K562 (cell line): ENCODE data around the gene DDX20. TPM values are rescaled to one million over a fixed set of nuclear protein-coding genes. Genes with fewer than 3 reads are reported as not detected.

Source experiments
- AFF1 ChIP-seq, 2 experiments: fragments of 450-650 bp; IDR thresholded peaks; 2 replicates each; pipeline ENCODE4 v1.6.1; 2018; ENCODE audit warnings: mild to moderate bottlenecking in 2 of 2, low read depth in 1 of 2; ENCODE audit not compliant: partially characterized antibody in 2 of 2
- BRD4 ChIP-seq: fragments of 200-600 bp; sonication (generic); IDR thresholded peaks from 2 replicates; pipeline ENCODE4 v1.6.1; 2017; ENCODE audit warnings: inconsistent platforms
- DACH1 ChIP-seq: fragments of 450-650 bp; IDR thresholded peaks from 2 replicates; pipeline ENCODE4 v1.6.1; 2018; ENCODE audit not compliant: partially characterized antibody
- DIDO1 ChIP-seq: fragments of 450-650 bp; IDR thresholded peaks from 2 replicates; pipeline ENCODE4 v1.6.1; 2016; ENCODE audit warnings: low read depth, missing biosample characterization, missing genetic modification characterization
- HOMEZ ChIP-seq: fragments of 250-450 bp; sonication (Bioruptor Pico); IDR thresholded peaks from 2 replicates; pipeline ENCODE4 v1.4.0; 2020; ENCODE audit warnings: mild to moderate bottlenecking, moderate library complexity
- RNF2 ChIP-seq: sonication (generic); IDR thresholded peaks from 2 replicates; pipeline ENCODE4 v1.6.1; 2016
- TAF1 ChIP-seq: IDR thresholded peaks from 2 replicates; pipeline ENCODE4 v1.6.1; 2011; ENCODE audit warnings: mild to moderate bottlenecking, low read length, moderate library complexity; ENCODE audit not compliant: insufficient read depth, control insufficient read depth, severe bottlenecking; ENCODE audit errors: extremely low read depth
- TFAM ChIP-seq: fragments of 250-450 bp; sonication (Bioruptor Pico); conservative IDR thresholded peaks from 2 replicates; pipeline ENCODE4 v1.5.0; 2021; ENCODE audit warnings: mild to moderate bottlenecking, moderate library complexity
- ZBTB17 ChIP-seq: fragments of 450-650 bp; formaldehyde crosslinking; IDR thresholded peaks from 2 replicates; pipeline ENCODE4 v1.4.0; 2020; ENCODE audit warnings: mild to moderate bottlenecking
- ZC3H11A ChIP-seq: IDR thresholded peaks from 2 replicates; pipeline ENCODE4 v1.6.1; 2012; ENCODE audit warnings: low read depth, low read length, improper control_type of control experiment
- ZFP91 ChIP-seq: sonication (generic); formaldehyde crosslinking; IDR thresholded peaks from 2 replicates; pipeline ENCODE4 v1.8.0; 2022; ENCODE audit warnings: mild to moderate bottlenecking, missing genetic modification reagents
- polyA plus RNA-seq, 8 experiments: library from polyadenylated mRNA; depleted of rRNA in 4 of 8; stranded (reverse) in 5 of 8; unstranded in 3 of 8; fragments of >200 nt; fragmentation: Nextera tagmentation in 2 of 8; fragmentation: Illumina TruSeq in 1 of 8; extraction: Ambion mirVana in 2 of 8; extraction: Trizol in 1 of 8; gene quantifications; 2 replicates each; pipeline versions ENCODE4 v1.2.1 to v1.2.3, GENCODE V29; 2011 to 2014; ENCODE audit warnings: inconsistent platforms in 1 of 8, missing spikeins in 1 of 8
- total RNA-seq, 7 experiments: library from RNA; depleted of rRNA in 6 of 7; stranded (reverse); fragments of >200 nt in 6 of 7; fragmentation: Illumina TruSeq in 2 of 7; extraction: Trizol in 2 of 7; gene quantifications; 2 replicates each; pipeline versions ENCODE4 v1.2.1 to v1.2.3, GENCODE V29; 2011 to 2021; ENCODE audit warnings: low replicate concordance in 1 of 7
- TF ChIP-seq, protein P1 (sequence below), 3 experiments: IDR thresholded peaks in 2 of 3; conservative IDR thresholded peaks in 1 of 3; 2 replicates each; pipeline ENCODE4 v1.5.1; 2011 to 2012; ENCODE audit warnings: low read length in 3 of 3, mild to moderate bottlenecking in 3 of 3, control low read depth in 2 of 3, improper control_type of control experiment in 1 of 3, inconsistent platforms in 1 of 3, low read depth in 1 of 3, mixed read lengths in 1 of 3, moderate library complexity in 1 of 3; ENCODE audit not compliant: insufficient read depth in 2 of 3
- TF ChIP-seq, protein P2 (sequence below): fragments of 250-450 bp; sonication (Bioruptor Pico); IDR thresholded peaks from 2 replicates; pipeline ENCODE4 v1.4.0; 2020
- TF ChIP-seq, protein P3 (sequence below): IDR thresholded peaks from 2 replicates; pipeline ENCODE4 v1.6.1; 2016; ENCODE audit warnings: missing genetic modification characterization, missing compliant biosample characterization

DDX20 gene
- total and polyA plus RNA-seq, 9 of the 15 experiments (the other 6 are each of a cell fraction or from before 2014, with no cell fraction given), result 8.3 to 33.4 (median 24.5) TPM

GRCh38 chr1:111733183-111733991, 22.3 kb upstream of the DDX20 start (continued):
- TF ChIP-seq AFF1 (IDR thresholded peaks at IDR 0.05; ENCODE audit: low read depth in 1 of 2, partially characterized antibody in 2 of 2) (no peak), ZBTB17 (CRISPR knock-in tag) (no peak), DACH1 (no peak), TAF1 (no peak), RNF2 (no peak), ZFP91 (no peak), BRD4 (no peak), ZC3H11A (no peak), TFAM (no peak), DIDO1 (tag) (no peak), HOMEZ (CRISPR knock-in tag) (no peak)
- TF ChIP-seq, protein P1, sequence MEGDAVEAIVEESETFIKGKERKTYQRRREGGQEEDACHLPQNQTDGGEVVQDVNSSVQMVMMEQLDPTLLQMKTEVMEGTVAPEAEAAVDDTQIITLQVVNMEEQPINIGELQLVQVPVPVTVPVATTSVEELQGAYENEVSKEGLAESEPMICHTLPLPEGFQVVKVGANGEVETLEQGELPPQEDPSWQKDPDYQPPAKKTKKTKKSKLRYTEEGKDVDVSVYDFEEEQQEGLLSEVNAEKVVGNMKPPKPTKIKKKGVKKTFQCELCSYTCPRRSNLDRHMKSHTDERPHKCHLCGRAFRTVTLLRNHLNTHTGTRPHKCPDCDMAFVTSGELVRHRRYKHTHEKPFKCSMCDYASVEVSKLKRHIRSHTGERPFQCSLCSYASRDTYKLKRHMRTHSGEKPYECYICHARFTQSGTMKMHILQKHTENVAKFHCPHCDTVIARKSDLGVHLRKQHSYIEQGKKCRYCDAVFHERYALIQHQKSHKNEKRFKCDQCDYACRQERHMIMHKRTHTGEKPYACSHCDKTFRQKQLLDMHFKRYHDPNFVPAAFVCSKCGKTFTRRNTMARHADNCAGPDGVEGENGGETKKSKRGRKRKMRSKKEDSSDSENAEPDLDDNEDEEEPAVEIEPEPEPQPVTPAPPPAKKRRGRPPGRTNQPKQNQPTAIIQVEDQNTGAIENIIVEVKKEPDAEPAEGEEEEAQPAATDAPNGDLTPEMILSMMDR (IDR thresholded peaks at IDR 0.05 in 2 of 3, conservative IDR thresholded peaks at IDR 0.05 in 1 of 3; ENCODE audit: insufficient read depth in 2 of 3, low read depth in 1 of 3, low read length in 3 of 3), result 0 out of 6 replicates have a peak, but pooled peaks of 1 of the 3 experiments have one; percentile 1
- TF ChIP-seq, protein P2, sequence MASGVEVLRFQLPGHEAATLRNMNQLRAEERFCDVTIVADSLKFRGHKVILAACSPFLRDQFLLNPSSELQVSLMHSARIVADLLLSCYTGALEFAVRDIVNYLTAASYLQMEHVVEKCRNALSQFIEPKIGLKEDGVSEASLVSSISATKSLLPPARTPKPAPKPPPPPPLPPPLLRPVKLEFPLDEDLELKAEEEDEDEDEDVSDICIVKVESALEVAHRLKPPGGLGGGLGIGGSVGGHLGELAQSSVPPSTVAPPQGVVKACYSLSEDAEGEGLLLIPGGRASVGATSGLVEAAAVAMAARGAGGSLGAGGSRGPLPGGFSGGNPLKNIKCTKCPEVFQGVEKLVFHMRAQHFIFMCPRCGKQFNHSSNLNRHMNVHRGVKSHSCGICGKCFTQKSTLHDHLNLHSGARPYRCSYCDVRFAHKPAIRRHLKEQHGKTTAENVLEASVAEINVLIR (CRISPR knock-in tag), result no peak
- TF ChIP-seq, protein P3, sequence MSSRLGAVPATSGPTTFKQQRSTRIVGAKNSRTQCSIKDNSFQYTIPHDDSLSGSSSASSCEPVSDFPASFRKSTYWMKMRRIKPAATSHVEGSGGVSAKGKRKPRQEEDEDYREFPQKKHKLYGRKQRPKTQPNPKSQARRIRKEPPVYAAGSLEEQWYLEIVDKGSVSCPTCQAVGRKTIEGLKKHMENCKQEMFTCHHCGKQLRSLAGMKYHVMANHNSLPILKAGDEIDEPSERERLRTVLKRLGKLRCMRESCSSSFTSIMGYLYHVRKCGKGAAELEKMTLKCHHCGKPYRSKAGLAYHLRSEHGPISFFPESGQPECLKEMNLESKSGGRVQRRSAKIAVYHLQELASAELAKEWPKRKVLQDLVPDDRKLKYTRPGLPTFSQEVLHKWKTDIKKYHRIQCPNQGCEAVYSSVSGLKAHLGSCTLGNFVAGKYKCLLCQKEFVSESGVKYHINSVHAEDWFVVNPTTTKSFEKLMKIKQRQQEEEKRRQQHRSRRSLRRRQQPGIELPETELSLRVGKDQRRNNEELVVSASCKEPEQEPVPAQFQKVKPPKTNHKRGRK, result no peak
